ENCODE data around the gene SMIM24. TPM values are rescaled to one million over a fixed set of nuclear protein-coding genes. Genes with fewer than 3 reads are reported as not detected.

Gene SMIM24
- total RNA-seq, 1 experiment from 2014 or later, result 0.58 TPM

DNA sequence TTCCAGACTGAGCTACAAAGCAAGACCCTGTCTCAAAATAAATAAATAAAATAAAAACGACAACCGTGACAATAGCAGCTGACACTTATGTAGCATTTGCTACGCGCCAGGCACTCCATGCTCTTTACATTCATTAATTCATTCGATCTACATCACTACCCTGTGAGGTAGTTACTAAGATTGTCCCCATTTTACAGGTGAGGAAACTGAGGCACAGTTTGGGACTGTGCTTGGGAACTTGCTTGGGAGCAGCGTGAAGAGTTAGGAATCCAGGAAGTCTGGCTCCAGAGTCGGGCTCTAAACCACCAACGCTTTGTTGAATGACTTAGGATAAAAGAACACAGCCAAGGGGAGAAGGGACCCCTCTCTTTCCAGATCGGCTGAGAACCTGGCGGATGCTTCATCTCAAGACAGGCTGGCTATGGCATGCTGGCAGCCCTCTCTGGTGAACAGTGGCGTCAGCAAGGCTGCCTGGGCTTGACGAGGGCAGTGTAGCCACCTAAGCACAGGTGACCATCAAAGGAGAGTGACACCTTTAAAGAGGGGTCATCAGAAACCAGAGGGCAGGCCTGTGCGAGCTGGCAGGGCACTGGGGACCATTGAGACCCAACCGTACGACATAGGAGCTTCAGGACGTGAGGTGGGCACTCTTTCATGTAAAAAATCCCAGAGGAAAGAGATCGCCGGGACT is 19.6 kb upstream of the SMIM24 start:
- DNase-seq (ENCODE audit: low spot score), result peak; percentile 24

DNA sequence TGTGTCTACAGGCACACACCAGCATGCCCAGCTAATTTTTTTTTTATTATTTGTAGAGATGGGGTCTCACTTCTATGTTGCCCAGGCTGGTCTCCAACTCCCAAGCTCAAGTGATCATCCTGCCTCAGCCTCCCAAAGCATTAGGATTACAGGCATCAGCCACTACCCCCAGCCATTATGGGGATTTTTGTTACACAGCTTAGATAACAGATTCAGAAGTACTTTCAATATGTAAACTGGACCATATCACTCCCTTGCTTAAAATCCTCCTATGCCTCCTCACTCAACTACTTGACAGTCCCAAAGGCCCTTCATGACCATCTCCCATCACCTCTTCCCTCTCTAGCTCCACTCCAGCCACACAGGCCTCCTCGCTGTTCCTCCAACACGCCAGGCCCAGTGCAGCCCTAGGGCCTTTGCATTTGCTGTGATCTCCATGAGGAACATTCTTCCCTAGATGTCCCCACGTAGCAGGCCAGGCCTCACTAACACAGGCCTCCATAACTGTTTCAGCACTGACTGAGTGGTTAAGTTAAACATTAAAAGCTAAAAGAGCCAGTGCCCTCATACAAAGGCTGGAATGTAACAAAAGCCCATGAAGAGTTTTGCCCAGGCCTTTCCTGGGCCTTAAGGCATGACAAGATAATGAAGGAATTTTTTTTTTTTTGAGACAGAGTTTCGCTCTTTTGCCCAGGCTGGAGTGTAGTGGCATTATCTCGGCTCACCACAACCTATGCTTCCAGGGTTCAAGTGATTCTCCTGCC is 17.6 kb upstream of the SMIM24 start:
- DNase-seq (ENCODE audit: low spot score), result no peak

DNA sequence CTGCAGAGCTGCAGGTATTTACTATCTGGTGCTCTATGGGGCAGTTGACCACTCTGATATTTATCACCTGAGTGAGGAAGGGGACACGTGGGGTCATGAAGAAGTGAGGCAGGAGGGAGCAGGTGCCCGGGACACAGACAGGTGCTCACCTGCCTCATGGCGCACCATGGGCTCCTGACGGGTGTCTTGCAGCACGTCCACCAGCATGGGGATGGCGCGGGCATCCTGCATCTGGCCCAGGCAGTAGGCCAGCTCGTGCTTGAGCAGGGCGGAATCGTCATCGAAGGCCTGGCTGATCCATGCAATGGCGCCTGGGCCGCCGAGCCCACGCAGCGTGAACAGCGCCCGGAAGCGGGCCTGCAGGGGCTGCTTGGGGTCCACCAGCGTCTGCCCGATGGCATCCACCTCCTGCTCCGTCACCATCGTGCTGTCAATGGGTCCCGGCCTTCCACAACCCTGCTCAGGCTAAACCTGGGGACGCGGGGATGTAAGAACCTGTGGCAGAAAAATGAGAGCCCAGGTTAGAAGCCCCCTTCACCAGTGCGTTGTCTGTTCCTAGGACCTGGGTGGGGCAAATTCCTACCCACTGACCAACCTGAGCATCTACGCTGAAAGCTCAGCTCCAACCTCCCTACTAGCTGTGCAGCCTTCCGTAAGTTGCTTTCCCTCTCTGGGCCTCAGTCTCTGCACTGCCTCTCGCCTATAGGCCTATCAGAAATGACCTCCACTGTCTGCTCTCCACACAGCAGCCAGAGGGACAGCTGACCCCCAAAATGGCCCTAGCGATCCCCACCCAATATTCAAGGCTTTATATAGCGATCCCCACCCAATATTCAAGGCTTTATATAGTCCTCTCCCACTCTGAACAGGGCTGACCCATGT is 16.3 kb upstream of the SMIM24 start:
- DNase-seq (ENCODE audit: low spot score), result no peak

DNA sequence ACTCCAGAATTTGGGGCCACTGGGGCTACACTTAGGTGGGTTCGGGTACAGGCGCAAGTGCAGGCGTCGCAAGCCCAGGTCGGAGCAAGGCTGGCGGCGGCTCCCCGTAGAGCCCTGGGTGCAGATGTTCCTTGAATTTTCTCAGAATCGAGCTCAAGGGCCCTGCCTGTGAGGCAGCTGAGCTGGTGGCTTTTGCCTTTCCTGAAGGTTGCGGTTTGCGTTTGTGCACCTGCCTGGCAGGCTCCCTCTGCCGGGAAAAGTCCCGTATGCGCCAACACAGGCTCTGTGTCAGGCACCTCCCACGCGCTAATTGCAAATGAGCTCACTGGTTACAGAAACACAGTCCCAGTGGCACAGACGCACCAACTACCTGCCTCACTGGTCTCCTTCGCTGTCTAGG is 14.2 kb upstream of the SMIM24 start:
- DNase-seq (ENCODE audit: low spot score), result no peak

DNA sequence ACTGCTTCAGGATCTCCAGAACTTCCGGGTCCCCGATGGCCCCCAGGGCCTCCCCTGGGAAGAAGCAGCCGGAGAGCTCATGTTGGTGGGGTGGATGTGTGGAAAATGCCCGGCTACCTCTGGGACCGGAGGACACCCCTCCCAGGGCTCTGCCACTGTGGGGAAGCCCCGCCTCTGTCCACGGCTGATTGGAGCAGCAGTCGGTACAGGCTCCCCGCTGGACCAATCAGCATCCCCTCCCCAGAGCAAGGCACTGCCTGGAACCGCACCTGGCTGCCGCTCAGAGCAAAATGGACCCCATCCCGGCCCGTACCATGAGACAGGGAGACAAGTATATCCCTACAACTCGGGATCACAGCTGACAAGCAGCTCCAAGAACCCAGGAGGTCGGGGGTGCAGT is 13.7 kb upstream of the SMIM24 start:
- DNase-seq (ENCODE audit: low spot score), result no peak

DNA sequence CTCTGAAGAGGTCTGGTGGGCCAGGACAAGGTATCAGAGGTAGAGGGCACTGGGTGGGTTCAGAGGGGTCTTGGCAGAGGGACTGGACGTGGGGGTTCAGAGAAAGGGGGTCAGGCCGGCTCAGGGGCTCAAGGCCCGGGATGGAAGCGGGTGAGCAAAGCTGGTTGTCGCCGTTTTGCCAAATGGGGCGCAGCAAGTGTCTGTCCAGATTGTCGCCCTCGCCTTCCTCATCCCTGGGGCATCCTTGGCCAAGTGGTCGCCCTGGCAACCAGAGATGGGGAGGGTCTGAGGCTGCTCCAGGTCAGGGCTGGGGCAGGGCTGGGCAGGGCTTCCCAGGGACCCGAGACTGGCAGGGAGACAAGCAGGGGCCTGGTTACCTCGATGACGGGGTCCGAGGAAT is 13.3 kb upstream of the SMIM24 start:
- DNase-seq (ENCODE audit: low spot score), result no peak

DNA sequence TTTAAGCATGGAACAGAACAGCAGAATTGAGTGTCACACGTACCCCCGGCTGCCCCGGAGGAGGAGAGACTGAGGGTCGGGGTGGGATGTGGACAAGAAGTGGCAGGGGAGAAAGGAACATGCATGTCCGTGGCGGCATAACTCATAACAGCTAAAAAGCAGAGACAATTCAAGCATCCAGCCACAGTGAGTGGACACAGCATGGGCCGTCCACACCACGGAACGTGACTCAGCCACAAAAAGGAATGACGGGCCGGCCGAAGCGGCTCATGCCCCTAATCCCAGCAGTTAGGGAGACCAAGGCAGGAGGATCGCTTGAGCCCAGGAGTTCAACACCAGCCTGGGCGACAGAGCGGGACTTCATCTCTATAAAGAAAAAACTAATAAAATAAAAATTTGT is 12.6 kb upstream of the SMIM24 start:
- no peak for DNase-seq (ENCODE audit: low spot score)

DNA sequence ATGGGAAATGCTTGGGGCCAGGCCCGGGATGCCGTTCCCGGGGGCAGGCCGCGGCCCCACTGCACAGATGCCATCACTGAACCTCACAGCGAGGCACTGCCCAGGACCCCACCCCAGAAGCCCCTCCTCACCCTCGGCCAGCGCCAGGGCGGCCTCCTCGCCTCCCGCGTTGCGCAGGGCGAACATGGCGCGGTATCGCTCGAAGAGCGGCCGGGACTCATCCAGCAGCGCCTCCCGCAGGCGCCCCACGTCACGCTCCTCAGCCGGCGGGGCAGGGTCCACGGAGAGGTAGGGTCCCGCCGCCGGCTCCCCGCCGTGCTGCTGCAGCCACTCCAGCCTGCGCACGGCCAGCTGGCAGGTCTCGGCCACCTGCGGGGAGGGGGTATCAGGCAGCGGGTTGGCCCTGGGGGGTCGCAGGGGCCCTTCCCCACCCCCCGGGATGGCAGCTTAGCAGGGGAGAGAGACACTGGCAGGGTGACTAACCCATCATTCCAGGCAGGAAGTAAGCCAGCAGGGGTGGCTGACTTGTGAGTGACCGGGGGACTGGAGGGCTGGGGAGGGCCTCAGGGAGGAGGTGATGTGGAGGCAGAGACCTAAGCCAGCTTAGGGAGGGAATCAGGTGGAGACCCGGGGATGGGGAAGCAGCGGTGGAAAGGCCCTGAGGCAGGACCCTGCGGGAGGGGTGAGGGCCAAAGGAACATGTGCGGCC is 12.0 kb upstream of the SMIM24 start:
- no peak for DNase-seq (ENCODE audit: low spot score)

DNA sequence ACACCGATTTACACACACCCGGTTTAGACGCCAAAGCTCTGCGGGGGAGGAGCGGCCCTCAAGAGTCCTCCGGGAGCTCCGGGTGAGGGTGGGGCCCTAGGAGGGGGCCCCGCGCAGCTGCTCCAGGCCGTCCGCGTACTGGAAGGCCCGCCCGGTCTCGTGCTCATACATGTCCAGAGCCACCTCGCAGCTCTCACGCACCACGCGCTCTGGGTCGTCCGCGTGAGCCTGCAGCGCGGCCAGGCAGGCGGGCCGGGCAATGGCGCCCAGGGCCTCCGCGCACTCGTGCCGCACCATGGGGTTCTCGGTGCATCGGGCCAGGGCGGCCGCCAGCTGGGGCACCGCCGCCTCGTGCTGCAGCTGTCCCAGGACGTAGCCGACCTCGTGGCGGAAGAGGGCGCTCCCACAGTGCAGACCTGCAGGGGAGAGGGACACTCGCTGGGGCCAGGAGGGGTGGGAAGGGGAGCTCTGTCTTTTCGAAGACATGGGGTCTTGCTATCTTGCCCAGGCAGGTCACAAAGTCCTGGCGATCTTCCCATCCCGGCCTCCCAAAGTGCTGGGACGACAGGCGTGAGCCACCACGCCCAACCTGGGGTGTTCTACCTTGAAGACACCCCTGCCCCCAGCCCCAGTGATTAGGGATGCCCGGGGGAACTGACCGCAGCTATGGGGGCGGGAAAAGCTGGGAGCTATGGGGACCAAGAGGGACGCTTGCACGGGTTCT is 11.2 kb upstream of the SMIM24 start:
- no peak for DNase-seq (ENCODE audit: low spot score)

DNA sequence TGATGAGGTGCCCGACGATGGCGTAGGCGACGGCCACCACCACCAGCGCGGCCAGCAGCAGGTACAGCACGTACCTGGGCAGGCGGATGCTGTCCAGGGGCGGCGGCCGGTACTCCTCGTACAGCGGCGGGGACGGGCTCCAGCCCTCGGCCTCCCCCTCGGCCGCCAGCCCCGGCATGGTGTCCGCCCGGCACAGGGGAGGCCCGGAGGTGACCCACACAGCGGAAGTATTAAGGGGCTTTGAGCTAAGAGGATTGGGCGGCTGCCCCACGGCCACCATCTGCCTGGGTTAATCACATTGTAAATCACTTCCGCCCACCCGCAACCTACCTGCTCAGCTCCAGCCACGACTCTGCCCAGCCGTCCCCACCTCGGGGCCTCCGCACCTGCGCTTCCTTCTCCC is 2.9 kb upstream of the SMIM24 start, which contains the start of gene SMIM44:
Gene SMIM44 (minus strand): TSS at position 216 of the 403 bp plus-strand sequence. CDS start 38 bp downstream, at position 178.
- DNase-seq (ENCODE audit: low spot score), result peak; percentile 25

DNA sequence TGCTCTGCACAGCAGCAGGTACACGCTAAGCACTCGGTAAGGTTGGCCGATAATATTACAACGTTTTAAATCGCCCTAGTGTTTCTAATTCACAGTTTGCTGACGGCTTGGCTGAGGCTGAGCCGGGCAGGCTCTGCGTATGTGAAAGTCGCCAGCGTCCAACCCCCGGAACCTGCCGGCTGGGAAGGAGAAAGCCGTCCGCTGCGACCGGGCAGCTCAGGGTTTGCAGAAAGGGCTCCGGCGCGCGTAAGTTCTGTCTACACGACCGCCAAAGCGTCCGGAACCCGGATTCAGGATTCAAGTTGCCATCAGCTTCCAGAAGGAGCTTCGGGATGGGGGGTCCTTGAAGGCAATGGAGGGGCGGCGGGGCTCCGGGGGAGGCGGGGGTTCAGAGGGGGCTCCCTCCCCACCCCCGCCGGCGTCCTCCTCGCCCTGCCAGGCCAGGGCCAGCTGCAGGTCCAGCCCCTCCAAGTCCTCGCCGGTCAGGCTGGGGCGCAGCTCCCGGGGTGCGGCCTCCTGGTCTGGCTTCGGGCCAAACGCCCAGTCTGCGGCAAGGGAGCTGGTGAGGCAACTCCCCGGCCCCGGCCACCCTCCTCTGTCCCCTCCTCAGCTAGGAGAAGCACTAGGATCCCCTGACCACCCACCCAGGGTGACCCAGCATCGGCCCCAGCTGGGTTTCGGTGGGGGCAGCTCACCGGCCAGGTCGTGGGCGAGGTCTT is 2.3 kb upstream of the SMIM24 start:
- peak; percentile 45 for DNase-seq (ENCODE audit: low spot score)

DNA sequence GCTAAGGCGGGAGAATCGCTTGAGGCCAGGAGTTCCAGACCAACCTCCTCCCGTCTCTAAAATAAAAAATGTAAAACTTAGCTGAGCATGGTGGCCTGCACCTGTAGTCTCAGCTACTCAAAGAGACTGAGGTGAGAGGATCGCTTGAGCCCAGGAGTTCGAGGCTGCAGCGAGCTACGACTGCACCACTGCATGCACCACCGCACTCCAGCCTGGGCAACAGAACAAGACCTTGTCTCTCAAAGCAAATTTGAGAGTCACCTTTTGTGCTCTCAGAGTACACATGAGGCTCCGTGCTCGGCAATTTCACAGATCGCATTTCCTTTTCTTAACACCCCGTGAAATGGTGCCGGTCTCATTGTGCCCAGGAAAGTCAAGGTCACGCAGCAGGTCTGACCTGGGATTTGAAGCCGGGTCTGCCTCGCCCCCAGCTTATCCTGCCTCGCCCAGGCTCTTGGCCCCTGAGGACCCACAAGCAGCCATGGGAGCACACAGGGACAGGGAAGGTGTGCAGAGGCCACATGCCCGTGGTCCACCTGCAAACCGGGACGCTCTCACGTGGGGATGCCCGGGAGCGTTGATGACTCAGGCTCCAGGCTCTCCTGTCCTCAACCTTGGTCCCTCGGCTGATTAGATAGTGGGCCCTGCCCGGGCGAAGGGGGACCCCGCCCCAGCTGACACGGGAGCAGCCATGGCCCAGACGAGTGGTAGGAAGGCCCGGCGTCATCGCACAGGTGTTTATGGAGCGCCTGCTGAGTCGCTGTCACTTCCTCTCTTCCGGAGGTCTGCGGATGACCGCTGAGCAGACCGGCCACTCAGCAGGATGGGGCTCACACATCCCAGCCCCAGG is 1.1 kb upstream of the SMIM24 start:
- no peak for DNase-seq (ENCODE audit: low spot score)

DNA sequence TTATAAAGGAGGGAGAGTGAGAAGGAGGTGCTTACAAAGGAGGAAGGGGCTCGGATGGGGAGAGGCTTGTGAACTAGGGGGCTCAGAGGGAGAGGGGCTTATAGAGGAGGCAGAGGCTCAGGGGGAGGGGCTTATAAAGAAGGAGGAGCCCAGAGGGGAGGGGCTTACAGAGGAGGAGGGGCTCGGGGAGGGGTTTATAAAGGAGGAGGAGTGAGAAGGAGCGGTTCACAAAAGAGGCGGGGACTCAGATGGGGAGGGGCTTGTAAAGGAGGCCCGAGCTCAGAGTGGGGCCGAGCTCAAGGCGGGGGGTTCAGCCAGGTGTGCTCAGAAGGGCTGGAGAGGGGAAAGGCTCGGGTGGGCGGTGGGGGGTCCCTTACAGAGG is 500 bp downstream of the SMIM24 start:
- peak; percentile 31 for DNase-seq (ENCODE audit: low spot score)

DNA sequence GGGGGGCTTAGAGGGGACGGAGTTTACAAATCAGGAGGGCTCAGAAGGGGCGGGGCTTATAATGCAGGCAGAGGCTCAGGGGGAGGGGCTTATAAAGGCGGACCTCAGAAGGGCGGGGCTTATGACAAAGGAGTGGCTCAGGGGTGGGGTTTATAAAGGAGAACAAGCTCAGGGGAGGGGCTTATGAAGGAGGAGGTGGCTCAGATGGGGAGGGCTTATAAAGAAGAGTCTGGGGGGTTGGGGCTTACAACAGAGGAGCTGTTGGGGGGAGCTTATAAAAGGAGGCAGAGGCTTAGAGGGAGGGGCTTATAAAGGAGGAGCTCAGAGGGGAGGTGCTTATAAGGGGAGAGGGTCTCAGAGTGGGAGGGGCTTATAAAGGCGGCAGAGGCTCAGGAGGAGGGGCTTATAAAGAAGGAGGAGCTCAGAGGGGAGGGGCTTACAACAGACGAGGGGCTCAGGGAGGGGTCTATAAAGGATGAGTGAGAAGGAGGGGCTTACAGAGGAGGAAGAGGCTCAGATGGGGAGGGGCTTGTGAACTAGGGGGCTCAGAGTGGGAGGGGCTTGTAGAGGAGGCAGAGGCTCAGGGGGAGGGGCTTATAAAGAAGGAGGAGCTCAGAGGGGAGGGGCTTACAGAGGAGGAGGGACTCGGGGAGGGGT is 1.0 kb downstream of the SMIM24 start:
- DNase-seq (ENCODE audit: low spot score), result peak; percentile 14

DNA sequence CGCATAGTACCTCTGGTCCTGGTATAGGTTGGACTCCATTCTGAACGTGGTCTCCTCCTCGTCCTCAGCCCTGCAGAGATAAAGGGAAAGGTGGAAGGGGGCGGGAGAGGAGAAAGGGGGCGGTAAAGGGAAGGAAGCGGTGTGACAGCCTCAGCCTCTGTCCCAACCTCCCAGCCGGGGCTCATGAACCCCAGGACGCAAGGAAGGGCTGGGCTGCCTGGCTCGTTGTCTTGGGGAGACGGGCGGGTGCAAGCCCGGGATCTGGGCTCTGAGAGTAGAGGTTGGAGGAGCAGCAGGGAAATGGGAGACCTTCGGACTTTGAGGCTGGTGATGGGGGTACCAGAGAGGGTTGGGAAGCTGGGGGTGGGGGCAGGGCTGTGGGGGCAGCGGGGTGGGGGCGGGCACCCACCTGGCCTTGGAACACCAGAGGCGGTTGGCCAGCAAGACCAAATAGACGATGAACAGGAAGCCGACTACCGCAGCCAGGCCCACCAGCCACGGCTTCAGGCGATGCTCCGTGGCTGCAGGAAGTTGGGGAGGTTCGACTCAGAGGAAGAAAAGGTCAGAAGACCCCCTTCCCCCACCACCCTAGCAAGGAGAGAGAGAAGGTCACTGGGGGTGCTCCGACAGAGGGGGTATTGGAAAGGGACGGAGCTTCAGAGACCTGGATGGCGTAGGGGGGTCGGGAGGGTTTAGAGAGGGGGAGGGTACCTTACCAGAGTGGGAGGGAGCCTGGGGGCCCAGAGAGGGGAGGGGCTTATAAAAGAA is 1.7 kb downstream of the SMIM24 start:
- no peak for DNase-seq (ENCODE audit: low spot score)

DNA sequence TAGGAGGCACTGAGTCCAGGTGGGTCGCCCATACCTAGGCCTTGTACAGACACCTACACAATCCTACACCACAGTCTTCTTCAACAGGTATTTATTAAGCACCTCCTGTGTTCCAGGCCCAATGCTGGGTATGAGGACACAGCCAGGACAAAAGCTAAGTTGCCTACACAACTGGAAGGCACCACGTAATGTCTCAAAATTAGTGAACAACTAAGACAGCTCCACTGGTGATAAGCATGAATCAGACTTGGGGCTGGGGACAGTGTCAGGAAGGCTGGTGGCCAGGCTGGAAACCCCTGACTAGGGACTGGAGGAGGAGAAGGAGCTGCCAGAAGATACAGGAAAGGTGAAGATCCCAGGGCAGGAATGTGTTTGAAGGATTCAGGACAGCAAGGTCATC is 2.4 kb downstream of the SMIM24 start:
- DNase-seq (ENCODE audit: low spot score), result no peak

DNA sequence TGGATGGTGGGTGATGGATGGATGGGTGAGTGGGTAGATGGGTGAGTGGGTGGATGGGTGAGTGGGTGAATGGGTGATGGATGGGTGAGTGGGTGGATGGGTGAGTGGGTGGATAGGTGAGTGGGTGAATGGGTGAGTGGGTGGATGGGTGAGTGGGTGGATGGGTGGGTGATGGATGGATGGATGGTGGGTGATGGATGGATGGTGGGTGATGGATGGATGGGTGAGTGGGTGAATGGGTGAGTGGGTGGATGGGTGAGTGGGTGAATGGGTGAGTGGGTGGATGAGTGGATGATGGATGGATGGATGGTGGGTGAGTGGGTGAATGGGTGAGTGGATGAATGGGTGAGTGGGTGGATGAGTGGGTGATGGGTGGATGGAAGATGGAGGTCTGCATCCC is 2.8 kb downstream of the SMIM24 start:
- no peak for DNase-seq (ENCODE audit: low spot score)

DNA sequence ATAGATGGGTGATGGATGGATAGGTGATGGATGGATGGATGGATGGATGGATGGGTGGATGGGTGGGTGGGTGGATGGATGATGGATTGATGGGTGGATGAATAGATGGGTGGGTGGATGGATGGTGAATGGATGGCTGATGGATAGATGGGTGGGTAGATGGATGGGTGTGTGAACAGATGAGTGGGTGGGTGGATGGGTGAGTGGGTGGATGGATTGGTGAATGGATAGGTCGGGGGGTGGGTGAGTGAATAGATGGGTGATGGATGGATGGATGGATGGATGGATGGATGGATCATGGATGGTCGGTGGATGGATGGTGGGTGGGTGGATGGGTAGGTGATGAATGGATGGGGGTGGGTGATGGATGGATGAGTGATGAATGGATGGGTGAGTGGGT is 3.5 kb downstream of the SMIM24 start:
- no peak for DNase-seq (ENCODE audit: low spot score)
